ENCODE data around the gene TMEM214. TPM values are rescaled to one million over a fixed set of nuclear protein-coding genes. Genes with fewer than 3 reads are reported as not detected.

Gene TMEM214
- total RNA-seq, 1 donor from 2014 or later, result 74.1 TPM

DNA sequence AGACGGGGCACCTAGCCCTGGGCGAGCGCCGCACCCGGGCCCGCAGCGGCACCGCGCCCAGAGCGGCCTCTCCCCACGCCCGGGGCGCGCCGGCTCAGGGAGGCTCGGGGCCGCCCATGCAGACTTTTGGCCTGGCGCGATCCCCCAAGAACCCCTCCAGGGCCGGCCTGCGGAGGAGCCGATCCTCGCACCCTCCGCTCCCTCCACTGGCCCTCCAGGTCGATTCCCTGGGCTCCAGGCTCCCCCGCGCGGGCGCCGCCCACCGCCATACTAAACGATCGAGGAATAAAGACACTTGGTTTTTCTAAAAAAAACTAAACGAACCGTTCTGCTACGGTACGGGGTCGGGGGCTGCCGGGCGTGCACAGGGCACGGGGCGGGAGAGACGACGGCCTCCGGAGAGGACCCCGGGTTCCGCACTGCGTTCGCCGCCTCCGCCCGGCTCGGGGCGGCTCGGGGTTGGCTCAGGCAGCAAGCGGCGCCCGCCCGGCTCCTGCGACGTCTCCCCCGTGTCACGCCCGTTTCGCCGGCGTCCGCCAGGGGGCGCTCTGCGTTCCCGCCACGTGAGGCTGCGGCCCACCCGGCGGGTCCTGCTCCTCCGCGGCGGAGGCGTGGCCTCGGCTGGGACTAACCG is 53.4 kb downstream of the TMEM214 start:
- TF ChIP-seq, protein P1, sequence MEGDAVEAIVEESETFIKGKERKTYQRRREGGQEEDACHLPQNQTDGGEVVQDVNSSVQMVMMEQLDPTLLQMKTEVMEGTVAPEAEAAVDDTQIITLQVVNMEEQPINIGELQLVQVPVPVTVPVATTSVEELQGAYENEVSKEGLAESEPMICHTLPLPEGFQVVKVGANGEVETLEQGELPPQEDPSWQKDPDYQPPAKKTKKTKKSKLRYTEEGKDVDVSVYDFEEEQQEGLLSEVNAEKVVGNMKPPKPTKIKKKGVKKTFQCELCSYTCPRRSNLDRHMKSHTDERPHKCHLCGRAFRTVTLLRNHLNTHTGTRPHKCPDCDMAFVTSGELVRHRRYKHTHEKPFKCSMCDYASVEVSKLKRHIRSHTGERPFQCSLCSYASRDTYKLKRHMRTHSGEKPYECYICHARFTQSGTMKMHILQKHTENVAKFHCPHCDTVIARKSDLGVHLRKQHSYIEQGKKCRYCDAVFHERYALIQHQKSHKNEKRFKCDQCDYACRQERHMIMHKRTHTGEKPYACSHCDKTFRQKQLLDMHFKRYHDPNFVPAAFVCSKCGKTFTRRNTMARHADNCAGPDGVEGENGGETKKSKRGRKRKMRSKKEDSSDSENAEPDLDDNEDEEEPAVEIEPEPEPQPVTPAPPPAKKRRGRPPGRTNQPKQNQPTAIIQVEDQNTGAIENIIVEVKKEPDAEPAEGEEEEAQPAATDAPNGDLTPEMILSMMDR (IDR thresholded peaks at IDR 0.05), result peak; percentile 80 to 98 (median 85)
- intact Hi-C loops (cut with DNase I), result loop anchor here (1.0 to 5.0 kb wide), 5 partner anchors 15 to 127 kb away; partner anchors contain the start of genes ATRAID, OST4, PREB and SLC5A6
- H3K9me3 ChIP-seq, result no peaks in the 10 kb centered on the region
- H3K27ac ChIP-seq, result peak overlapping the region; percentile 81 to 87
- peak overlapping the region; percentile 61 to 66 for H3K4me3 ChIP-seq
- peaks cover 11 to 18% of the 10 kb centered on the region in 2 donors for H3K36me3 ChIP-seq
- no peaks in the 10 kb centered on the region for H3K27me3 ChIP-seq
- DNase-seq (ENCODE audit: low spot score in 2 of 2), result peak; percentile 78 to 97
- H3K4me1 ChIP-seq, result peaks cover 9 to 29% of the 10 kb centered on the region in 2 donors

DNA sequence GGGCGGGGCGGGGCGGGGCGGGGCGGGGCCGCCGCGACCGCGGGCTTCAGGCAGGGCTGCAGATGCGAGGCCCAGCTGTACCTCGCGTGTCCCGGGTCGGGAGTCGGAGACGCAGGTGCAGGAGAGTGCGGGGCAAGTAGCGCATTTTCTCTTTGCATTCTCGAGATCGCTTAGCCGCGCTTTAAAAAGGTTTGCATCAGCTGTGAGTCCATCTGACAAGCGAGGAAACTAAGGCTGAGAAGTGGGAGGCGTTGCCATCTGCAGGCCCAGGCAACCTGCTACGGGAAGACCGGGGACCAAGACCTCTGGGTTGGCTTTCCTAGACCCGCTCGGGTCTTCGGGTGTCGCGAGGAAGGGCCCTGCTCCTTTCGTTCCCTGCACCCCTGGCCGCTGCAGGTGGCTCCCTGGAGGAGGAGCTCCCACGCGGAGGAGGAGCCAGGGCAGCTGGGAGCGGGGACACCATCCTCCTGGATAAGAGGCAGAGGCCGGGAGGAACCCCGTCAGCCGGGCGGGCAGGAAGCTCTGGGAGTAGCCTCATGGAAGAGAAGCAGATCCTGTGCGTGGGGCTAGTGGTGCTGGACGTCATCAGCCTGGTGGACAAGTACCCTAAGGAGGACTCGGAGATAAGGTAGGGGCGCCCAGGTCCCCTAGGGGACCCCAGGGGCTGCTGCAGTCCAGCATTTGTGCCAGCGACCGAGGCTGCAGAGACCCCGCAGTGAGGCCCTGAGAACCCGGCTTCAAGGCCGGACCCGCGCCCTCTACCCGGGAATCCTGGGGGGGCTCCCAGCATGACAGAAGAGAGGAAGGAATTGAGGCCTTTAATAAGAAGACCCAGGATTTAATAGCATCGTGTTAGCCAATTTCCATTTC is 54.2 kb downstream of the TMEM214 start, which contains the start of gene KHK:
Gene KHK, plus strand, starts transcription at position 49 of the 870 bp plus-strand sequence. Its CDS starts 488 bp downstream, at position 537.
- intact Hi-C loops (cut with DNase I), result loop anchor here (1.0 to 5.0 kb wide), 5 partner anchors 16 to 126 kb away; partner anchors contain the start of genes ATRAID, OST4, PREB and SLC5A6
- Histone ChIP-seq H3K9me3 (no peaks in the 10 kb centered on the region), H3K27ac (peak within 1 kb of the TSS; percentile 81 to 87), H3K4me3 (peak within 1 kb of the TSS; percentile 61 to 66), H3K4me1 (peaks cover 4 to 22% of the 10 kb centered on the region in 2 donors), H3K27me3 (no peaks in the 10 kb centered on the region), H3K36me3 (peaks cover 11 to 16% of the 10 kb centered on the region in 2 donors)
- peak in 1 of 2 donors; percentile 74 for DNase-seq (ENCODE audit: low spot score in 2 of 2)
- TF ChIP-seq, protein P1 (IDR thresholded peaks at IDR 0.05), result no peak

DNA sequence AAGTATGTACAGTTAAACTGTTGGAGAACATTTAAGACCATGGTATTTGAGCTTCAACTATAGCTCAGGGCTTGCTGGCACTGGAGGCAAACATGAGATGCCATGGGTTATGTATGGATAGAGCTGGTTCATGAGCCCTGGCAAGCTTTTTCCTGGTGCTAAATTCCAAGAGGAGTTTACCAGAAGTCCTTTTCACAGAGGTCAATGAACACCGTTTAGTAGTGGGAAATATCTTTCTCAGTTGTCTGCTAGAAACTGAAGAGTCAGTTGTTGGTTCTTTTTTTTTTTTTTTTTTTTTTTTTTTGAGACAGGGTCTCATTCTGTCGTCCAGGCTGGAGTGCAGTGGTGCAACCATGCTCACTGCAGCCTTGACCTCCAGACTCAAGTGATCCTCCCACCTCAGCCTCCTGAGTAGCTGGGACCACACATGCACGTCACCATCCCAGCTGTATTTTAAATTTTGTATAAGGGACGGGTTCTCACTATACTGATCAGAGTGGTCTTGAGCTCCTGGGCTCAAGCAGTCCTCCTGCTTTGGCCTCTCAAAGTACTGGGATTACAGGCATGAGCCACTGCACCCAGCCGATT is 55.2 kb downstream of the TMEM214 start:
- peaks cover 4 to 18% of the 10 kb centered on the region in 2 donors for H3K4me1 ChIP-seq
- peaks cover 4 to 7% of the 10 kb centered on the region in 2 donors for H3K36me3 ChIP-seq
- no peaks in the 10 kb centered on the region for H3K27me3 ChIP-seq
- TF ChIP-seq, protein P1 (IDR thresholded peaks at IDR 0.05), result no peak
- intact Hi-C loops (cut with DNase I), result loop anchor here (2.0 to 5.0 kb wide), 2 partner anchors 44 to 125 kb away; partner anchors contain the start of genes ATRAID, PREB and SLC5A6
- H3K27ac ChIP-seq, result no peak overlapping the region
- no peak for DNase-seq (ENCODE audit: low spot score in 2 of 2)
- no peaks in the 10 kb centered on the region for H3K9me3 ChIP-seq
- no peak overlapping the region for H3K4me3 ChIP-seq

DNA sequence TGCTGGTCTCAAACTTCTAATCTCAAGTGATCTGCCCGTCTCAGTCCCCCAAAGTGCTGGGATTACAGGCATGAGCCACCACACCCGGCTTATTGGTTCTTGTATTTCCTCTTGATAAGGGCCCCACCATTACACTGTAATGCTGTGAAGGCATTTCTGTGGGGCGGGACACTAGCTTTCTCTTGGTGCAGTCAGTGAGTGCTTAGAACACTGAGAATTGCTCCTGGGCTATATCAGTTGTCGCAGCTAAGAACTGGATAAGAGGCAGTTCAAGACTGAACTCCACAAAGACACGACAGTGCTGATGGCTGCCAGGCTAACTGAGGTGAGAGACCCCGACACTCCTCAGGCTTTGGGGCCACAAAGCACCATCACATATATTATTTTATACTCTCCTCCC is 55.9 kb downstream of the TMEM214 start:
- H3K4me3 ChIP-seq, result no peak overlapping the region
- TF ChIP-seq, protein P1 (IDR thresholded peaks at IDR 0.05), result no peak
- H3K27me3 ChIP-seq, result no peaks in the 10 kb centered on the region
- no peaks in the 10 kb centered on the region for H3K9me3 ChIP-seq
- intact Hi-C loops (cut with DNase I), result loop anchor here (5.0 kb wide), 1 partner anchor 44 kb away; the partner anchor contains the start of gene PREB
- H3K36me3 ChIP-seq, result no peaks in the 10 kb centered on the region
- DNase-seq (ENCODE audit: low spot score in 2 of 2), result no peak
- H3K4me1 ChIP-seq, result peaks cover 4 to 18% of the 10 kb centered on the region in 2 donors
- H3K27ac ChIP-seq, result no peak overlapping the region
